Hepatocyte (in vitro differentiated cells): ENCODE data around the gene LDLRAD4. TPM values are rescaled to one million over a fixed set of nuclear protein-coding genes. Genes with fewer than 3 reads are reported as not detected.
A peak's percentile ranks its signal among the peaks of the same experiment; 100 is the strongest.

Experiments
- DNase-seq: peaks from one replicate; pipeline ENCODE4 v3.0.0-alpha.2; 2016; ENCODE audit warnings: low spot score
- H2AFZ ChIP-seq: fragments of 200-600 bp; sonication (generic); 2 replicates; pipeline ENCODE4 v1.6.0; 2016; ENCODE audit warnings: antibody characterized with exemption, mild to moderate bottlenecking
- H3K27ac ChIP-seq: fragments of 200-600 bp; sonication (generic); 2 replicates; pipeline ENCODE4 v1.5.1; 2016; ENCODE audit warnings: mild to moderate bottlenecking
- H3K27me3 ChIP-seq: fragments of 200-600 bp; sonication (generic); 2 replicates; pipeline ENCODE4 v1.6.1; 2016
- H3K36me3 ChIP-seq: fragments of 200-600 bp; sonication (generic); replicated peaks from 2 replicates; pipeline ENCODE4 v1.5.1; 2016; ENCODE audit warnings: low read depth; ENCODE audit not compliant: insufficient read depth
- H3K4me1 ChIP-seq: fragments of 200-600 bp; sonication (generic); 2 replicates; pipeline ENCODE4 v1.5.1; 2016; ENCODE audit warnings: mild to moderate bottlenecking, moderate library complexity; ENCODE audit not compliant: insufficient read depth
- H3K4me2 ChIP-seq: fragments of 200-600 bp; sonication (generic); 2 replicates; pipeline ENCODE4 v1.6.0; 2016
- H3K4me3 ChIP-seq: fragments of 200-600 bp; sonication (generic); 2 replicates; pipeline ENCODE4 v1.5.1; 2016; ENCODE audit warnings: mild to moderate bottlenecking
- H3K79me2 ChIP-seq: fragments of 200-600 bp; sonication (generic); 2 replicates; pipeline ENCODE4 v1.6.0; 2017; ENCODE audit warnings: mild to moderate bottlenecking
- H3K9me2 ChIP-seq: fragments of 200-600 bp; sonication (generic); replicated peaks from 2 replicates; pipeline ENCODE4 v1.6.0; 2017; ENCODE audit warnings: mild to moderate bottlenecking; ENCODE audit not compliant: insufficient read depth
- H3K9me3 ChIP-seq: fragments of 200-600 bp; sonication (generic); 2 replicates; pipeline ENCODE4 v1.5.1; 2016; ENCODE audit warnings: low read depth, mild to moderate bottlenecking
- H4K20me1 ChIP-seq: fragments of 200-600 bp; sonication (generic); 2 replicates; pipeline ENCODE4 v1.6.0; 2016; ENCODE audit warnings: mild to moderate bottlenecking; ENCODE audit not compliant: insufficient read depth, poor library complexity, severe bottlenecking
- EZH2 ChIP-seq: fragments of 200-600 bp; sonication (generic); IDR thresholded peaks from 2 replicates; pipeline ENCODE4 v1.6.1; 2016; ENCODE audit warnings: antibody characterized with exemption, mild to moderate bottlenecking, borderline replicate concordance
- EZH2phosphoT487 ChIP-seq: fragments of 200-600 bp; sonication (generic); IDR thresholded peaks from one replicate; pipeline ENCODE4 v1.6.1; 2018; ENCODE audit warnings: antibody characterized with exemption, mild to moderate bottlenecking, low read depth, moderate library complexity; ENCODE audit not compliant: unreplicated experiment, severe bottlenecking
- WGBS: methylation state at CpG from one replicate; pipeline ENCODE4 v1.1.6; 2016; ENCODE audit warnings: low lambda C conversion rate; ENCODE audit errors: missing lambda C conversion rate; 5-methylcytosine and 5-hydroxymethylcytosine counted together
- polyA plus RNA-seq: library from polyadenylated mRNA; unstranded; fragments of >200 nt; fragmentation: Nextera tagmentation; extraction: Ambion mirVana; gene quantifications from 2 replicates; pipeline ENCODE4 v1.2.1, GENCODE V29; 2016
- total RNA-seq: library from RNA; depleted of rRNA; stranded (reverse); fragments of >200 nt; gene quantifications from 2 replicates; pipeline ENCODE4 v1.2.3, GENCODE V29; 2014
- TF ChIP-seq, protein P1 (sequence below): fragments of 200-600 bp; sonication (generic); IDR thresholded peaks from 2 replicates; pipeline ENCODE4 v1.5.1; 2016; ENCODE audit warnings: antibody characterized with exemption, mild to moderate bottlenecking; ENCODE audit not compliant: poor library complexity

Gene LDLRAD4
- total and polyA plus RNA-seq, 2 experiments from 2014 or later = 15.1 to 29.0 TPM

DNA sequence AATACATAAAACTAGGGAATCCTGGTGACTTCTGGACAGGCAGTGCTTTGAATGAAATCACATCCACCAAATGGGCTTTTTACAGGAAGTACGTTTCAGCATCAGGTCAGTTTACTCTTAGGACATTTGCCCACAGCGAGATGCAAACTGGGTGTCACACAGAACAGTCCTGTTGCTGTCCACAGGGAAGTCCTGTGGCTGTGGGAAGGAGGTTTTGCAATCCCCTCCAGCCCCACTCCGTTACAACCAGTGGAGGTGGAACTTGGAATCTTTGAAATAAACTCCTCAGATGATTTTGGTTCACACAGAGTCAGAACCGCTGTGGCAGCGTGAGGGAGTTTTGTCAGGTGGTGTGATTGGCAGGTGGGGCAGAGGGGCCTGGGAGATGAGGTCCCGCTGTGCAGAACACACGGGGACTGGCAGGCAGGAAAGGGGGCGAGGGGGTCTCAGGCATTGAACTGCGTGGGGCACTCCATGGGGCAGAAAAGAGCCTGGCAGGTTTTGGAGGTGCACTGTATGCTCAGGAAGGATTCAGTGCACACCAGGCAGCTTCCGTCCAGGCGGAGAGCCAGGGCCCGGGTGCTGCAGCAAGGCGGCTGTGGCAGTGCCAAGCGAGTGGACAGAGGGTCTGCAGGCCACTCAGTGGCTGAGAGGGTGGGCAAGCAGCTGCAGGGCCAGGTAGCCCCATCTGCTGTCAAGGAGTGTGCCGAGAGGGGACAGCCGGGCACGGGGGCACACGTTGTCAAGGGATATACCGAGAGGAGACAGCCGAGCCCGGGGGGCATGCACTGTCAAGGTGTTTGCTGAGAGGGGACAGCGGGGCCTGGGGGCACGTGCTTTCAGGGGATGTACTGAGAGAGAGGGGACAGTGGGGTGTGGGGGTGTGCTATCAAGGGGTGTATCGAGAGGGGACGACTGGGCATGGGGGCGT, 148.7 kb downstream of the LDLRAD4 start:
- DNase-seq = peak; percentile 3
- Histone ChIP-seq H3K9me3 (no peaks in the 10 kb centered on the region), H3K4me3 (no peak overlapping the region), H3K4me1 (peaks cover 6% of the 10 kb centered on the region), H4K20me1 (no peaks in the 10 kb centered on the region), H3K36me3 (no peaks in the 10 kb centered on the region), H3K27me3 (no peaks in the 10 kb centered on the region), H3K9me2 (no peaks in the 10 kb centered on the region), H3K4me2 (no peak overlapping the region), H3K79me2 (no peaks in the 10 kb centered on the region), H2AFZ (no peak overlapping the region), H3K27ac (no peak overlapping the region)
- 88% methylated on average over 22 of the region's 26 CpGs for WGBS
- TF ChIP-seq, protein P1, sequence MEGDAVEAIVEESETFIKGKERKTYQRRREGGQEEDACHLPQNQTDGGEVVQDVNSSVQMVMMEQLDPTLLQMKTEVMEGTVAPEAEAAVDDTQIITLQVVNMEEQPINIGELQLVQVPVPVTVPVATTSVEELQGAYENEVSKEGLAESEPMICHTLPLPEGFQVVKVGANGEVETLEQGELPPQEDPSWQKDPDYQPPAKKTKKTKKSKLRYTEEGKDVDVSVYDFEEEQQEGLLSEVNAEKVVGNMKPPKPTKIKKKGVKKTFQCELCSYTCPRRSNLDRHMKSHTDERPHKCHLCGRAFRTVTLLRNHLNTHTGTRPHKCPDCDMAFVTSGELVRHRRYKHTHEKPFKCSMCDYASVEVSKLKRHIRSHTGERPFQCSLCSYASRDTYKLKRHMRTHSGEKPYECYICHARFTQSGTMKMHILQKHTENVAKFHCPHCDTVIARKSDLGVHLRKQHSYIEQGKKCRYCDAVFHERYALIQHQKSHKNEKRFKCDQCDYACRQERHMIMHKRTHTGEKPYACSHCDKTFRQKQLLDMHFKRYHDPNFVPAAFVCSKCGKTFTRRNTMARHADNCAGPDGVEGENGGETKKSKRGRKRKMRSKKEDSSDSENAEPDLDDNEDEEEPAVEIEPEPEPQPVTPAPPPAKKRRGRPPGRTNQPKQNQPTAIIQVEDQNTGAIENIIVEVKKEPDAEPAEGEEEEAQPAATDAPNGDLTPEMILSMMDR = no peak
- TF ChIP-seq EZH2 (no peak), EZH2phosphoT487 (no peak)

DNA sequence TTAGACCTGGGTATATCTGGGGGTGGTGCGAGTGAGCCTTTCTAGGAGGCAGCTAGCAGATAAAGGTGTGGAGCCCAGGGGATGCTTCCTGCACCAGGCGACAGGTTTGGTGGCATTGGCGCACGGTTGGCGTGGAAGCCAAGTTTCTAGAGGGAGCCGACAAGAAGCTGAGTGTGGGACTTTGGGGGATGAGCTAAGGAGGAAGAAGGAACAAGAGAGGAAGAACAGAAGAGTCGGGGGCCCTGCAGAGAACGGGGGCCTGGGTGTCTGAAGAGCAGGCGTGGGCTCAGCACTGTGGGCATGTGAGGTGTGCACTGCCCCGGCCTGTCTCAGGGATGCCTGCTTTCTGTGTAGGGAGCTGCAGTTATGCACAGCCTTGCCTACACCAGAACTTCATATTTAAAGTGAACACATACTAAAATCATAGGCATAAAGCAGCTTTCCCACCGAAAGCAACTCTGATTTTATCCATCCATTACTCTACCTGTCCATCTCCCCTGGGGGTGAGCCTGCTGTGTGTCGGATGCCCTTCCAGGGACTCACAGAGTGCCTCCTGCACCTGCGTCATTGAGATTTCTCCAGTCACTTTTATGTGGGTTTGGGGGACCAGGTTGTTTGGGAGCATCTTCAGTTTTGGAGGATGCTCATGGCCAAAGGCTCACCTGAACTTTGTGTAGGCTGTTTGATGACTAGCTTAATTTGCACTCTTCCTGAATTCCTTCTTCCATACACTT, 149.7 kb downstream of the LDLRAD4 start:
- DNase-seq = no peak
- H3K4me2 ChIP-seq = no peak overlapping the region
- H3K36me3 ChIP-seq = no peaks in the 10 kb centered on the region
- H3K27me3 ChIP-seq = no peaks in the 10 kb centered on the region
- no peak overlapping the region for H2AFZ ChIP-seq
- H3K27ac ChIP-seq = no peak overlapping the region
- no peaks in the 10 kb centered on the region for H3K9me3 ChIP-seq
- H3K79me2 ChIP-seq = no peaks in the 10 kb centered on the region
- WGBS = 98% methylated on average over 13 of the region's 13 CpGs
- H4K20me1 ChIP-seq = no peaks in the 10 kb centered on the region
- H3K9me2 ChIP-seq = no peaks in the 10 kb centered on the region
- no peak overlapping the region for H3K4me3 ChIP-seq
- peaks cover 6% of the 10 kb centered on the region for H3K4me1 ChIP-seq
- no peak for TF ChIP-seq EZH2
- TF ChIP-seq EZH2phosphoT487 = no peak
- TF ChIP-seq, protein P1 = no peak

GRCh38 chr18:13369353-13369752, 150.8 kb downstream of the LDLRAD4 start:
- no peaks in the 10 kb centered on the region for H3K27me3 ChIP-seq
- H2AFZ ChIP-seq = no peak overlapping the region
- peaks cover 6% of the 10 kb centered on the region for H3K4me1 ChIP-seq
- WGBS = 81% methylated on average over 9 of the region's 9 CpGs
- TF ChIP-seq, protein P1 = no peak
- no peaks in the 10 kb centered on the region for H3K9me3 ChIP-seq
- no peaks in the 10 kb centered on the region for H3K36me3 ChIP-seq
- H3K4me3 ChIP-seq = no peak overlapping the region
- no peak overlapping the region for H3K27ac ChIP-seq
- H4K20me1 ChIP-seq = no peaks in the 10 kb centered on the region
- peak overlapping the region; percentile 25 for H3K4me2 ChIP-seq
- no peaks in the 10 kb centered on the region for H3K79me2 ChIP-seq
- H3K9me2 ChIP-seq = no peaks in the 10 kb centered on the region
- DNase-seq = no peak
